ENCODE data around the gene CCNL2.
"Not testable (repeated sequence)": the region's sequence is repeated elsewhere in the genome, so short reads cannot be mapped to it uniquely, and the experiment has no call there.

CCNL2 gene

DNA sequence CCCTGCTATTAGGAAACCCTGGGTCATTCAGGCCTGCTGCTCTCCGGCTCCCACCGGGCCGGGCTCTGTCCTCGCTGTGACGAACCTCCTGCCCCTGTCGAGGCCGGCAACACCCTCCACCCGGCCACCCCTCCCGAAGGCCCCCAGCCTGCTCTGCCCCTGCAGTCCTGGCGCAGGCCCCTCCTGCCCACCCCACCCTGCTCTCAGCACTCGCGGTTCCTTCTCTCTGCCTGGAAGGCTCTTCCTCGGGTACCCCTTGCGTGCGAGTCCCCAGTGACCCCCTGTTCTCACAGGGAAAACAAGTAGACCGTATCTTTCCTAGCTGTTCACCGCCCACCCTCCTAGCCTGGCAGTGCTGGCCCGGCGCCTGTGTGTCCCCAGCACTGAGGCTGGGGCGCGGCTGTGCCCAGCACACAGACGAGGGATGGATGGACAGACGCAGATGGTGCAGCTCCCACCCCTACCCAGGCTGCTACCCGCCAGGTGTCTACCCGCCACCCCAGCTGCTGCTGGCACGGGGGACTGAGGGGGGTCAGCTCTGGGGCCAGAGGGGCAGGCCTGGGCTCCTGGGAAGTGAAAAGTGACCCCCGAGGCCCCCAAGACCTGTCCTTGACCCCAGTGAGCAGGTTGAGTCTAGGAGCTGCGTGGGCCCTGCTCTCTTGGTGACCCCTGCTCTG, 33.3 kb upstream of the CCNL2 start:
- no peak for DNase-seq

- no peak for DNase-seq
These were observed 32.7 kb upstream of the CCNL2 start for GRCh38 chr1:1431845-1432273.

DNA sequence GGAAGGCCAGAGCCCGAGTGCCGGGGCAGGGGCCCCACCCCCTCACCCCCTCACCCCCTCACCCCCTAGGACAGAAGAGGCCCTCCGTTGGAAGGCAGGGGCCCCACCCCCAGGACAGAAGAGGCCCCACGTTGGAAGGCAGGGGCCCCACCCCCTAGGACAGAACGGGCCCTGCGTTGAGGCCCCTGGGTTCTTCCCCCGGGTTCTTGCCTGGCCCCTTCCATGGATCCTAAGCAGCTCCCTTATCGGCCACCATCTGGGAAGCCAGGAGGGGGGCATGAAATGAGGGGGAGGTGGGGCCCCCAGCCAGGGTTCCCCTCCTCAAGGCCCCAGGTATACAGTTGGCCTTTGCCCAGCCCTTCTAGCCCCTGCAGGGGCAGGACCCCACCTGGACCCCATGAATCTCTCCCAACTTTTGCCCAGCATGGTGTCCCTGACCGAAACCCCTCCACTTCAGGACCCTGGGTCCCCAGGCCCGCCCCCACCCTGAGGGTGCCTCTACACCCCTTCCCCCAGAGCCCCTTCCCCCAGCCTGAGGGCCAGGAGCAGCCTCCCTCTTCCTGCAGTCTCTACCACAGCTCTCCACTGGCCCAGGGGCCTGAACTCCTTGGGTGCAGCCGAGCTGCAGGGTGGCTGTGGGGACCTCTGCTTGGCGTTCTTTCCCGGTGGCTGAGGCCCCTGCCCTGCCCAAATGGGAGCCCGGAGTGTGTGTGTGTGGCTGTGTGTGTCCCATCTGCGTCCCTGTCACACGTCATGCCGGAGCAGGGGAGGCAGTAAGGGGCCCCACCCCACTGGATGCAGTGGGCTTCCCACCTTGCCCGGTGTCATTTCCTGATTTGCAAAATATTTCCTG, 32.1 kb upstream of the CCNL2 start:
- no peak for DNase-seq

DNA sequence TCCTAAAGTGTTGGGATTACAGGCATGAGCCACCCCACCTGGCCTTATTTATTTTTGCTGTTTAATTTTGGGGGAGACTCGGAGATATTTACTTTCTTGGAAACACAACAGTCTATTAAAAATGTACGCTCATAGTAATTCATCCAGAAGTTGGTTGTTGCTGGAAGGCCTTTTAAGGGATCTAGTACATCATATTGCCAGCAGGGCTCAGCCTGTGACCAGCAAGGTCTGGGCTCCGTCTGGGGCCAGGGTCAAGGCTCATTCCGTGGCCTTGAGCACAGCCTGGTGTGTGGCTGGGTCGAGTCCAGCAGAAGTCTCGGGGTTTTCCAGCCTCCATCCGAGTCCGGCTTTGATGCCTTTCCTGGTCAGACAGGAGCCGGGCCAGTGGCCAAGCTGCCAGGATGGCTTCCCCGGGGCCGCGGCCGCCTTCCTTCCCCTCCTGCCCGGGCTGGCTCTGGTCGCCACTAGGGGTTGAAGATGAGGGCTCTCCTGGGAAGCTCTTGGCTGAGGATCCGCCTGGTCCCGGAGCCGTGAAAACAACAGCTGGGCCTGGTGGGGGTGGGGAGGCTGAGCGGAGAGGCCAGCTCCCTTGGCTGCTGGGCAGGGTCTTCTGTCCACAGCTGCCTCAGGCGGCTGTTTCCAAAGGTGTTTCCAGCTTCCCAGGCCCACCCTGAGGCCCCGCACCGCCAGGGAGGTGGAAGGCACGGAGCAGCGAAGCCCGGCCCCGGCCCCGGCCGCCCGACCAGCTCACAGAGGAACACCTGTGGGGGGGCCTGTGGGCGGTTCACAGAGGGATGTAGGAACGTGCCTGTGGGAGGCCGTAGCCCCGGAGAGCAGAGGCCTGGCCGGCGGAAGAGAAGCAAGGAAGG, 31.2 kb upstream of the CCNL2 start:
- DNase-seq, result no peak

GRCh38 chr1:1429671-1430073, 30.5 kb upstream of the CCNL2 start:
- no peak for DNase-seq

- DNase-seq, result not testable (repeated sequence)
These were observed 29.8 kb upstream of the CCNL2 start for GRCh38 chr1:1428967-1429366.

DNA sequence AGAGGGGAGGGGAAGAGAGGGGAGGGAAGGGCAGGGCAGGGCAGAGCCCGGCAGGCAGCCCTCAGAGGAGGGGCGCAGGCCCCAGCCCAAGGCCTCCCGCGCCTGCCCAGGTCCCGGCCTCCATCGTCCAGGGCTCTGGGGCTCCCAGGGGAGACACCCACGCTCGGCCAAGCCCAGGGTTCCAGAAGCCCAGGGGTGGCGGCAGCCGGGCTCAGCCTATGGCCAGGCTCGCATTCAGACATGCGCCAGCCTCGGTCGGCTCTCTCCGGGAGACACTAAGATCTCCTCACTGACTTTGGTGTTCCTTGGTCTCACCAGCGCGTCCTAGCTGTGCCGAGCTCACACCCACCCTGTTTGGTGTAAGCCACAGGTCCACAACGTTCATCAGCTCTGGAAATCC, 29.0 kb upstream of the CCNL2 start:
- no peak for DNase-seq

GRCh38 chr1:1427820-1428148, 28.6 kb upstream of the CCNL2 start:
- no peak for DNase-seq

DNA sequence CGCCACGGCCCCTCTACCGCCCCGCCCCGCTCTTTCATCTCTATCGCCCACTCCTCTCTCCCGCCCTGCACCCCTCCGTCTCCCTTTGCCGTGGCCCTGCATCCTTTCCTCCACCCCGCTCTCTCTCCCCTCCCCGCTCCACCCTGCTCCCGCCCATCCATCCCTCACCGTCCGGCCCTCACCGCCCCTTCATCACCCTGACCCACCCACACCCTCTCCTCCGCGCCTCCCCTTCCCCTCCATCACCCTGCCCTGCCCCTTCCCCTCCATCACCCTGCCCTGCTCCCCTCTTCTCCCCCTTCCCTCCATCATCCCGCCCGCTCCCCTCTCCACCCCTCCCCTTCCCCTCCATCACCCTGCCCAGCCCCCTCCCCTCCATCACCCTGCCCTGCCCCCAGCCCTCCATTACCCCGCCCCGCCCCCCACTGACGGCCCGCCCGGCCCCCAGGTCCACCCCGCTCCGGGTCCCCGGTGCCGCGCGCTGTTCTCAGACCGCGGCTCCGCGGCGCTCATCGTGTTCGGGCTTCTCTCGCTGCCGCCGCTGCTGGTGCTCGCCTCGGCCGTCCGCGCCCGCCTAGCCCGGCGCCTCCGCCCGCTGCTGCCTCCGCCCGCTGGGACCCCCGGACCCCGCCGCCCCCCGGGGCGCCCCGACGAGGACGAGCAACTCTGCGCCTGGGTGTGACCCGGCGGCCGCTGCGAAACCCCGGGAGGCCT, 28.1 kb upstream of the CCNL2 start:
- DNase-seq, result peak; percentile 21

DNA sequence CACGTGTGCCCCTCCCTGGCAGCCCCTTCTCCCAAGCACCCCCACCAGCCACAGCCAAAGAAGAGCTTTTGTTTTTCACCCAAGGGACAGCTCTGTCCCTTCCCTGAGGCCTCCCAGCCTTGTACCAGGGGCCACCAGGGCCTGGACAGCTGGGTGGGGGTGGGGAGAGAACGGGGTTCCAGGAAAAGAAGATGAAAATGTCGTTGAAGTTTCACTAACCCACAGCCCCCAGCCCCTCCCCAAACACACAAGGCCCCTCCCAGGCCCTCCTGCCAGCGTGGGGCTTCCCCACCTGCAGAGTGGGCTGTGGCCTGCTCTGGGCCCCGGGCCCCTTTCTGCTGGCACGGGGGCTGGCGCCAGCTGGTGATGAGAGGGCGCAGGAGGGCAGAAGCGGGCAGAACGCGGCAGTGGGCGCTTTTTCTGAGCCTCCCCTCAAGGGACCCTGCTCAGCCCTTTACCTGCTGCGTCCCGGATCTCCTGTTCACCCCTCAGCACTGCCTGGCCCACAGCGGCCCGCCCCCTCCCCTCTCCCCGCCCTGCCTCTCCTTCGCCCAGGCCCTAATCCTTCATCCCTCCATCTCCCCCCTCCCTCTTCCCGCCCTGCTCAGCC, 27.5 kb upstream of the CCNL2 start:
- no peak for DNase-seq

GRCh38 chr1:1425753-1426495, 26.8 kb upstream of the CCNL2 start:
- DNase-seq, result no peak

- no peak for DNase-seq
These were observed 26.3 kb upstream of the CCNL2 start for GRCh38 chr1:1425426-1425752.

DNA sequence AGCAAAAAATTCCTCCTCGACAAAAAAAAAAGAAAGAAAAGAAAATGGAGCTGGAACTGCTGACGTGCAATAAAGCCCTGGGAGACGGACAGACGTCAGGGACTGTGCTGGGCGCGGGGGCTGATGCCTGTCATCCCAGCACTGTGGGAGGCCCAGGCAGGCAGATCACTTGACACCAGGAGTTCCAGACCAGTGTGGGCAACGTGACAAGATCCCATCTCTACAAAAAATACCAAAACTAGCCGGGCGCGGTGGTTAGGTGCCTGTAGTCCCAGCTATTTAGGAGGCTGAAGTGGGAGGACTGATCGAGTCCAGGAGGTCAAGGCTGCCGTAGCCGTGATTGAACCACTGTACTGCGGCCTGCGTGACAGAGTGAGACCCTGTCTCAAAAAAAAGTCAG, 25.6 kb upstream of the CCNL2 start:
- no peak for DNase-seq

- DNase-seq, result no peak
These were observed 24.1 kb upstream of the CCNL2 start for GRCh38 chr1:1423245-1423597.

DNA sequence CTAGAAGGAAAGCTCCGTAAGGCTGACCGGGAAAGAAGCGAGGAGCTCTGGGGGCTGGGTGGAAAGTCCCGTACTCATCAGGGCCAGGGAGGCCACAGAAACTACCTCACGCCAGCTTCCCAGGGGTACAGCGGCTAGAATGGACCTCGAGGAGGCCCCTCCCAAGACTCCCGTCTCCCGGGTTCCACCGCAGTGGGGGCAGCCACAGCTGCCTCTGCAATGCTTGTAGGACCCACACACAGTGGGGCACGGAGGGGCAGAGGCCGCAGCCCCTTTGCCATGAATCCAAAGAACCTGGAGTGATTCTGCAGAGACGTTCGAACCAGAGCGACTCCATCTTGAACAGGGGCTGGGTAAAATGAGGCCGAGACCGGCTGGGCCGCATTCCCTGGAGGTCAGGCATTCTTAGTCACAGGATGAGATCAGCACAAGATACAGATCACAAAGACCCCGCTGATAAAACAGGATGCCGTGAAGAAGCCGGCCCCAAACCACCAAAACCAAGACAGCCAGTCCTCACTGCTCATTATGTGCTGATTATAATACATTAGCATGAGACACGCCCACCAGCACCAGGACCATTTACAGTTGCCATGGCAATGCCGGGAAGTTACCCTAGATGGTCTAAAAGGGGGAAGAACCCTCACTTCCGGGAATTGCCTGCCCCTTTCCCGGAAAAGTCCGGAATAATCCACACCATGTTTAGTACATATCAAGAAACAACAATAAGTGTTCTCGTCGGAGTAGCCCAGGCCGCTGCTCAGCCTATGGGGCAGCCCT, 23.5 kb upstream of the CCNL2 start:
- no peak for DNase-seq

GRCh38 chr1:1421907-1422464, 22.9 kb upstream of the CCNL2 start:
- DNase-seq, result no peak

DNA sequence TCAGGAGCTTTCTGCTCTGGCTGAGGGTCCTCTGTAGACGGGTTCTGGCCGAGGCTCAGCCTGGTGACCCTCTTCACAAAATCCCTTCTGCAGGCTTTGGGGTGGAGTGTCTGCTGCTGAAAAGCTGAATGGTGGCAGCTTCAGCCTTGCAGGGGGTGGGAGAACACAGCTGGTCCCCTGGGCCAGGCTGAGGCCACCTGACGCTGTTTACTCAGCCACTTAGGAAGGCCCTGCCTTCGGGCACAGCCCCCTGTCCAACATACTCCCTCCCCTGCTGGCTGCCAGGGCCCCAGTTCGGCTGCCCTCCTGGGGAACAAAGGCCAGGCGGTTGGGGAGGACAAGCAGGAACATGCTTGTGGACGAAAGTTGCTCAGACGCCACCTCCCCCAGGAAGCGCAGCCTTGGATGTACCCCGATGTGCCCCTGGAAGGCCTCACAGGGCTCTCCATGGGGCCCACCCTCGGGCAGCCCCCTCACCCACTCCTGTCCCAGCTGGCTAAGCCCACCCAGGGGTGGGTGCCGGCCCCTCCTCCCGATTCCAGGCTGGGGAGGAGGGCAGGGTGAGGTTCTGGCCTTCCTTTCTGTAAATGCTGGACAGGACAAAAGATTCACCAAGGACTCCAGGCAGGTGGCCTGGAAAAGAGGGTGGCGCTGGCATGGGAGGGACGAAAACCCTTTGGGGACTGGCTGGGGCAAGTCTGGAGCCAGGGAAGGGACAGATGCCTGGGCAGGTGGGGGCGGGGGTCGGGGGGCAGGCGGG, 22.2 kb upstream of the CCNL2 start, which contains the start of gene ANKRD65:
Gene ANKRD65 (minus strand): TSS at position 130 of the 760 bp plus-strand sequence. CDS start 271 bp downstream, outside the sequence.
- no peak for DNase-seq

GRCh38 chr1:1420654-1421141, 21.6 kb upstream of the CCNL2 start:
- no peak for DNase-seq

DNA sequence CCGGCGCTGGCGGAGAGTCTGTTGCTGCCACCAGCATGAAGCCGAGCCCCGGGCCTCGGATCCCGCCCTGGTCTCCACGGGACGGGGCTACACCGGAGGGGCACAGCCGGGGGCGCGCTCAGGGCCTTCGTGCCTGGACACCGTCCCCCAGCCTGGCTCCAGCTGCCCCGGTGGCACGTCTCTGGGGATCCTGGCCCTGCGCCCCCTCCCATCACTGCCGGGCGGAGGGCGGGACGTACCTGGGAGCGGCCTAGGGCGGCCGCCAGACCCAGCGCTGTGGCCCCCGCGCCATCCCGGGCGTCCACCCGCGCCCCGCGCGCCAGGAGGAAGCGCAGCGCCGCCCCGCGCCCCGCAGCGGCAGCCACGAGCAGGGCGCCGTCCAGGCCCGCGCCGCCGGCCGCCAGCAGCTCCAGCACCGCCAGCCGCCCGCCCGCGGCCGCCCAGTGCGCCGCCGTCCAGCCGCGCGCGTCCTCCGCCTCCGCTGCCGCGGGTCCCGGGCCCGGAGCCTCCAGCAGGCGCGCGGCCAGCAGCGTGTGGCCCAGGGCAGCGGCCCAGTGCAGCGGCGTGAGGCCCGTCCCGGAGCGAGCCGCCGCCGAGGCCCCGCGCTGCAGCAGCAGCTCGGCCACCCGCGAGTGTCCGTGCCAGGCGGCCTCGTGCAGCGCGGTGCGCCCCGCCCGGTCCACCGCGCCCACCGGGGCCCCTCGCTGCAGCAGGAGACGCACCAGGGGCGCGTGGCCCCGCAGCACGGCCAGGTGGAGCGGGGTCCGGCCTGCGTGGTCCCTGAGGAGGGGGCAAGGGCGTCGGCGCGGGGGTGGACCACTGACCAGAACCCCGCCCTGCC, 20.9 kb upstream of the CCNL2 start:
- DNase-seq, result peak; percentile 22
